Measurements from ENCODE around the gene KRTAP9-3. TPM values are rescaled to one million over a fixed set of nuclear protein-coding genes. Genes with fewer than 3 reads are reported as not detected.

Gene KRTAP9-3
- total and polyA plus RNA-seq, 2 donors (not counting 1 experiment from before 2014, with no cell fraction given) = not detected

DNA sequence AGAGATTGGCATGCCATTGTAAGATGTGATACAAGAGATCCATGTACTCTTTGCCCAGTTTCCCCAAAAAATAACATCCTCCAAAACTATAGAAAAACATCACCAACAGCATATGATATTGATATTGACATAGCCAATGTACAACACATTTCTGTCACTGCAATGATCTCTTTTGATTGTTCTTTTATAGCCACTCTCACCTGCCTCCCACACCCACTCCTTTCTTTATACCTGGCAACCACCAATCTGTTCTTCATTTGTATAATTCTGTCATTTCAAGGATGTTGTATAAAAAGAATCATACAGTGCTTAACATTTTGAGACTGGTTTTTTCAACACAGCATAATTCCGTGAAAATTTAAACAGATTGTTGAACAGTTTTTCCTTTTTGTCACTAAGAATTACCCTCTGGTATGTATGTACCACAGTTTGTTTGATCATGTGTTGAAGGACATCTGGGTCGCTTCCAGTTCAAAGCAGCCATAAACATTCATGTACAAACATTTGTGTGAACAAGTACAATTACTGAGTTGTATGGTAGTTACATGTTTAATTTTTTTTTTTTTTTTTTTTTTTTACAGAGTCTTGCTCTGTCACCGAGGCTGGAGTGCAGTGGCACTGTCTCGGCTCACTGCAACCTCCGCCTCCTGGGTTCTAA lies 32.7 kb upstream of the KRTAP9-3 start:
- H3K4me3 Mint-ChIP-seq = no peak overlapping the region
- H3K27ac Mint-ChIP-seq = no peak overlapping the region
- CTCF ChIA-PET = no interaction called here

DNA sequence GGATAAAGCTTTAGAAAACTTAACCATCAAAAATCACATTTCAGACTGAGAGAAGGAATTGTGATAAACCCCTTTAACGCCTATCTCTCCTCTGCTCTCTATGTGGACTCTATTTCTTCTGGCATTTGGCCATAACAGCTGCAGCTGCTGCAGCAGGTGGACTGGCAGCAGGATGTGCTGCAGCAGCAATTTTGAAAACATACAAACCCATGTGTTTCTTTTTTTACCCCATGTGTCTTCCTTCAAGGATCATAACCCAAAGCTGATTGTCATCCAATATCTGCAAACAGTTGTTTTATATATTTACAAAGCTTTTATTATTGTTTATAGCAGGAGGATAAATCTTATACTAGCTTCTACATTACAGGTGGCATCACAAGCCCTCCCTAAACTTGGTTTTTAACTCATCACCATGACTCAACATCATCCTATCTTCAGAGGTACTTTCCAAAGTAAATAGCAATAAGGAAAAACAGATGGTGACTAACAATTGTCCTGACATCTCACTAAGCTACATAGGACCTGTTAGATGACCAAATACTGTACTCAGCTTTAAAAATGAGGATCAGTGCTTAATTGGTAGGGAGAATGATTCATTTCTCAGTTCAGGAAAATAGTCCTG lies 20.3 kb upstream of the KRTAP9-3 start:
- H3K27ac Mint-ChIP-seq = no peak overlapping the region
- Histone ChIP-seq H3K36me3 (replicated peaks in 1 of 2; ENCODE audit: control extremely low read depth in 1 of 2, control insufficient read depth in 1 of 2, extremely low read depth in 1 of 2, insufficient read depth in 2 of 2, low read length in 1 of 2) (no peaks in the 10 kb centered on the region), H3K9ac (ENCODE audit: low read length) (no peak overlapping the region), H3K4me2 (replicated peaks; ENCODE audit: low read depth, low read length, poor library complexity, severe bottlenecking) (no peak overlapping the region), H3K4me3 (ENCODE audit: control extremely low read depth in 1 of 5, extremely low read depth in 1 of 5, insufficient read depth in 1 of 5, low read depth in 2 of 5, low read length in 4 of 5) (no peak overlapping the region), H3K27ac (ENCODE audit: low read length in 2 of 2) (no peak overlapping the region), H3K27me3 (replicated peaks in 1 of 4; ENCODE audit: control extremely low read depth in 1 of 4, control insufficient read depth in 3 of 4, insufficient read depth in 4 of 4, low read length in 3 of 4) (peaks cover 0 to 14% (median 0%) of the 10 kb centered on the region in 4 experiments), H4K20me1 (ENCODE audit: control insufficient read depth, insufficient read depth, low read length, poor library complexity, severe bottlenecking) (no peaks in the 10 kb centered on the region), H3K79me2 (ENCODE audit: control insufficient read depth, insufficient read depth, low read length) (no peaks in the 10 kb centered on the region), H3K4me1 (ENCODE audit: control insufficient read depth in 2 of 2, insufficient read depth in 2 of 2, low read length in 2 of 2) (peaks cover 0 to 4% of the 10 kb centered on the region in 2 donors), H3K9me3 (ENCODE audit: control extremely low read depth in 1 of 3, control insufficient read depth in 2 of 3, insufficient read depth in 1 of 3, low read length in 2 of 3) (peaks cover 0 to 1% (median 0%) of the 10 kb centered on the region in 3 donors), H2AFZ (ENCODE audit: insufficient read depth, low read depth, low read length, poor library complexity, severe bottlenecking) (no peak overlapping the region)
- no peak for DNase-seq
- CTCF ChIA-PET = interaction anchor here (1.3 kb wide), 1 partner anchor 110 kb away, joined by 4 read pairs; no protein-coding TSS in a partner anchor
- intact Hi-C loops (cut with micrococcal nuclease) = no loop called here
- peaks cover 59% of the 10 kb centered on the region for H3K27me3 Mint-ChIP-seq
- ATAC-seq (ENCODE audit: low read depth) = no peak
- 63% methylated on average over 1 of the region's 1 CpG for WGBS (ENCODE audit: insufficient coverage)
- POLR2A ChIA-PET = no interaction called here
- no peaks in the 10 kb centered on the region for H3K9me3 Mint-ChIP-seq (ENCODE audit: insufficient read depth)
- peaks cover 4% of the 10 kb centered on the region for H3K4me1 Mint-ChIP-seq
- H3K4me3 Mint-ChIP-seq = no peak overlapping the region
- TF ChIP-seq EZH2 (IDR thresholded peaks at IDR 0.05; ENCODE audit: borderline replicate concordance, insufficient read depth, low read depth, low read length, poor library complexity, severe bottlenecking) = no peak
- TF ChIP-seq, protein P1, sequence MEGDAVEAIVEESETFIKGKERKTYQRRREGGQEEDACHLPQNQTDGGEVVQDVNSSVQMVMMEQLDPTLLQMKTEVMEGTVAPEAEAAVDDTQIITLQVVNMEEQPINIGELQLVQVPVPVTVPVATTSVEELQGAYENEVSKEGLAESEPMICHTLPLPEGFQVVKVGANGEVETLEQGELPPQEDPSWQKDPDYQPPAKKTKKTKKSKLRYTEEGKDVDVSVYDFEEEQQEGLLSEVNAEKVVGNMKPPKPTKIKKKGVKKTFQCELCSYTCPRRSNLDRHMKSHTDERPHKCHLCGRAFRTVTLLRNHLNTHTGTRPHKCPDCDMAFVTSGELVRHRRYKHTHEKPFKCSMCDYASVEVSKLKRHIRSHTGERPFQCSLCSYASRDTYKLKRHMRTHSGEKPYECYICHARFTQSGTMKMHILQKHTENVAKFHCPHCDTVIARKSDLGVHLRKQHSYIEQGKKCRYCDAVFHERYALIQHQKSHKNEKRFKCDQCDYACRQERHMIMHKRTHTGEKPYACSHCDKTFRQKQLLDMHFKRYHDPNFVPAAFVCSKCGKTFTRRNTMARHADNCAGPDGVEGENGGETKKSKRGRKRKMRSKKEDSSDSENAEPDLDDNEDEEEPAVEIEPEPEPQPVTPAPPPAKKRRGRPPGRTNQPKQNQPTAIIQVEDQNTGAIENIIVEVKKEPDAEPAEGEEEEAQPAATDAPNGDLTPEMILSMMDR (IDR thresholded peaks at IDR 0.05) = no peak

More for the DNA sequence above, 32.7 kb upstream of the KRTAP9-3 start:
- H3K79me2 ChIP-seq (ENCODE audit: control insufficient read depth, insufficient read depth, low read length) = no peaks in the 10 kb centered on the region
- H3K4me1 Mint-ChIP-seq = no peaks in the 10 kb centered on the region
- H3K4me1 ChIP-seq (ENCODE audit: control insufficient read depth in 2 of 2, insufficient read depth in 2 of 2, low read length in 2 of 2) = no peaks in the 10 kb centered on the region
- no peak overlapping the region for H3K9ac ChIP-seq (ENCODE audit: low read length)
- H3K4me2 ChIP-seq (replicated peaks; ENCODE audit: low read depth, low read length, poor library complexity, severe bottlenecking) = no peak overlapping the region
- no peaks in the 10 kb centered on the region for H3K36me3 ChIP-seq (replicated peaks in 1 of 2; ENCODE audit: control extremely low read depth in 1 of 2, control insufficient read depth in 1 of 2, extremely low read depth in 1 of 2, insufficient read depth in 2 of 2, low read length in 1 of 2)
- no peak for ATAC-seq (ENCODE audit: low read depth)
- no peak overlapping the region for H3K27ac ChIP-seq (ENCODE audit: low read length in 2 of 2)
- no peak for DNase-seq
- H3K9me3 ChIP-seq (ENCODE audit: control extremely low read depth in 1 of 3, control insufficient read depth in 2 of 3, insufficient read depth in 1 of 3, low read length in 2 of 3) = no peaks in the 10 kb centered on the region
- POLR2A ChIA-PET = no interaction called here
- no peak overlapping the region for H2AFZ ChIP-seq (ENCODE audit: insufficient read depth, low read depth, low read length, poor library complexity, severe bottlenecking)
- peaks cover 12% of the 10 kb centered on the region for H3K27me3 Mint-ChIP-seq
- peaks cover 5% of the 10 kb centered on the region for H3K9me3 Mint-ChIP-seq (ENCODE audit: insufficient read depth)
- intact Hi-C loops (cut with micrococcal nuclease) = loop anchor here (10.0 kb wide), 1 partner anchor 235 kb away; the partner anchor contains the start of gene KRT39
- H3K27me3 ChIP-seq (replicated peaks in 1 of 4; ENCODE audit: control extremely low read depth in 1 of 4, control insufficient read depth in 3 of 4, insufficient read depth in 4 of 4, low read length in 3 of 4) = no peaks in the 10 kb centered on the region
- no peak overlapping the region for H3K4me3 ChIP-seq (ENCODE audit: control extremely low read depth in 1 of 5, extremely low read depth in 1 of 5, insufficient read depth in 1 of 5, low read depth in 2 of 5, low read length in 4 of 5)
- H4K20me1 ChIP-seq (ENCODE audit: control insufficient read depth, insufficient read depth, low read length, poor library complexity, severe bottlenecking) = no peaks in the 10 kb centered on the region
- 100% methylated on average over 2 of the region's 5 CpGs for WGBS (ENCODE audit: insufficient coverage)
- TF ChIP-seq EZH2 (IDR thresholded peaks at IDR 0.05; ENCODE audit: borderline replicate concordance, insufficient read depth, low read depth, low read length, poor library complexity, severe bottlenecking) = no peak
